Endodermal cell (in vitro differentiated cells): ENCODE results near the gene NMD3. TPM values are rescaled to one million over a fixed set of nuclear protein-coding genes. Genes with fewer than 3 reads are reported as not detected.

Source experiments
- DNase-seq: peaks from one replicate; pipeline ENCODE4 v3.0.0-alpha.2; 2017
- H3K27ac ChIP-seq: 2 replicates; pipeline ENCODE4 v1.5.1; 2013; ENCODE audit warnings: mild to moderate bottlenecking, low read depth, low read length, moderate library complexity
- H3K27me3 ChIP-seq: 2 replicates; pipeline ENCODE4 v1.6.1; 2013; ENCODE audit warnings: mild to moderate bottlenecking, low read length, moderate library complexity; ENCODE audit not compliant: insufficient read depth, control insufficient read depth, poor library complexity, severe bottlenecking
- H3K36me3 ChIP-seq: 2 replicates; pipeline ENCODE4 v1.7.0; 2013; ENCODE audit warnings: mild to moderate bottlenecking, low read length, moderate library complexity; ENCODE audit not compliant: control insufficient read depth, insufficient read depth
- H3K4me1 ChIP-seq: one replicate; pipeline ENCODE4 v1.7.0; 2013; ENCODE audit warnings: low read length; ENCODE audit not compliant: control insufficient read depth, insufficient read depth
- H3K4me3 ChIP-seq: 2 replicates; pipeline ENCODE4 v1.5.1; 2013; ENCODE audit warnings: mild to moderate bottlenecking, low read length, moderate library complexity
- H3K9ac ChIP-seq: 2 replicates; pipeline ENCODE4 v1.6.1; 2013; ENCODE audit warnings: mild to moderate bottlenecking, low read length, moderate library complexity; ENCODE audit not compliant: poor library complexity, severe bottlenecking; ENCODE audit errors: extremely low read depth
- H3K9me3 ChIP-seq: 2 replicates; pipeline ENCODE4 v1.6.1; 2013; ENCODE audit warnings: mild to moderate bottlenecking, low read length, moderate library complexity; ENCODE audit not compliant: control insufficient read depth
- H3K27ac Mint-ChIP-seq: 2 replicates; pipeline ENCODE4 v1.8.0; 2020; ENCODE audit warnings: mixed read lengths
- H3K27me3 Mint-ChIP-seq: 2 replicates; pipeline ENCODE4 v1.8.0; 2021; ENCODE audit warnings: mild to moderate bottlenecking, mixed read lengths; ENCODE audit not compliant: insufficient read depth
- H3K36me3 Mint-ChIP-seq: 2 replicates; pipeline ENCODE4 v1.8.0; 2020; ENCODE audit warnings: low read depth, mixed read lengths
- H3K4me1 Mint-ChIP-seq: 2 replicates; pipeline ENCODE4 v1.8.0; 2020; ENCODE audit warnings: mixed read lengths
- H3K4me3 Mint-ChIP-seq: 2 replicates; pipeline ENCODE4 v1.8.0; 2020; ENCODE audit warnings: mild to moderate bottlenecking, moderate library complexity, mixed read lengths
- H3K9me3 Mint-ChIP-seq: 2 replicates; pipeline ENCODE4 v1.8.0; 2020; ENCODE audit warnings: mild to moderate bottlenecking, mixed read lengths
- WGBS, 2 experiments: methylation state at CpG; one replicate each; pipeline versions ENCODE4 v1.1.5 to v1.1.7; 2013; ENCODE audit warnings: missing lambda C conversion rate in 2 of 2, mixed read lengths in 1 of 2; ENCODE audit not compliant: insufficient coverage in 1 of 2, insufficient read length in 1 of 2; 5-methylcytosine and 5-hydroxymethylcytosine counted together
- total RNA-seq, 2 donors: library from RNA; stranded (reverse); fragmentation: NEBNext Ultra II Directional in 1 of 2; extraction: Animal tissue kit (Norgen Biotek cat#: 25700) in 1 of 2; gene quantifications; 2 replicates in 1 of 2; 3 replicates in 1 of 2; pipeline ENCODE4 v1.2.1, GENCODE V29; 2021
- TF ChIP-seq, protein P1 (sequence below): fragments of 200-600 bp; sonication (generic); conservative IDR thresholded peaks from 2 replicates; pipeline ENCODE4 v1.5.0; 2021; ENCODE audit warnings: antibody characterized with exemption, mild to moderate bottlenecking

NMD3 gene
- total RNA-seq, 2 donors from 2014 or later = 47.1 to 48.3 TPM

DNA sequence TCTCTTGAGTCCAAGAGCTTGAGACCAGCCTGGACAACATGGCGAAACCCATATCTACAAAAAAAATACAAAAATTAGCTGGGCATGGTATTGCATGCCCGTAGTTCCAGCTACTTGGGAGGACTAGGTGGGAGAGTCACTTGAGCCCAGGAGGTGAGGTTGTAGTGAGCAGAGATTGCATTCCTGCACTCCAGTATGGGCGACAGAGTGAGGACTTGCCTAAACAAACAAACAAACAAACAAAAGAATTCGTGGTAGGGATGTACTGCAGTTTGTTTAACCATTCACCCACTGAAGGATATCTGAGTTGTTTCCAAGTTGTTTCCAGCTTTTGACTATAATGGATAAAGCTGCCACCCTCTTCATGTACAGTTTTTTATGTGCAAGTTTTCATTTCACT is 7.5 kb upstream of the NMD3 start:
- WGBS, 2 experiments = 66% methylated on average over 4 of the region's 4 CpGs; no CpG with 5 or more reads in 1 of the 2 experiments
- Histone ChIP-seq H3K9me3 (no peaks in the 10 kb centered on the region), H3K4me3 (no peak overlapping the region), H3K4me1 (no peaks in the 10 kb centered on the region), H3K27ac (no peak overlapping the region), H3K9ac (no peak overlapping the region), H3K36me3 (no peaks in the 10 kb centered on the region), H3K27me3 (no peaks in the 10 kb centered on the region)
- no peaks in the 10 kb centered on the region for H3K9me3 Mint-ChIP-seq
- TF ChIP-seq, protein P1, sequence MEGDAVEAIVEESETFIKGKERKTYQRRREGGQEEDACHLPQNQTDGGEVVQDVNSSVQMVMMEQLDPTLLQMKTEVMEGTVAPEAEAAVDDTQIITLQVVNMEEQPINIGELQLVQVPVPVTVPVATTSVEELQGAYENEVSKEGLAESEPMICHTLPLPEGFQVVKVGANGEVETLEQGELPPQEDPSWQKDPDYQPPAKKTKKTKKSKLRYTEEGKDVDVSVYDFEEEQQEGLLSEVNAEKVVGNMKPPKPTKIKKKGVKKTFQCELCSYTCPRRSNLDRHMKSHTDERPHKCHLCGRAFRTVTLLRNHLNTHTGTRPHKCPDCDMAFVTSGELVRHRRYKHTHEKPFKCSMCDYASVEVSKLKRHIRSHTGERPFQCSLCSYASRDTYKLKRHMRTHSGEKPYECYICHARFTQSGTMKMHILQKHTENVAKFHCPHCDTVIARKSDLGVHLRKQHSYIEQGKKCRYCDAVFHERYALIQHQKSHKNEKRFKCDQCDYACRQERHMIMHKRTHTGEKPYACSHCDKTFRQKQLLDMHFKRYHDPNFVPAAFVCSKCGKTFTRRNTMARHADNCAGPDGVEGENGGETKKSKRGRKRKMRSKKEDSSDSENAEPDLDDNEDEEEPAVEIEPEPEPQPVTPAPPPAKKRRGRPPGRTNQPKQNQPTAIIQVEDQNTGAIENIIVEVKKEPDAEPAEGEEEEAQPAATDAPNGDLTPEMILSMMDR = no peak
- no peaks in the 10 kb centered on the region for H3K36me3 Mint-ChIP-seq
- no peak for DNase-seq
- no peaks in the 10 kb centered on the region for H3K27me3 Mint-ChIP-seq
- H3K27ac Mint-ChIP-seq = no peak overlapping the region
- no peak overlapping the region for H3K4me3 Mint-ChIP-seq
- peaks cover 8% of the 10 kb centered on the region for H3K4me1 Mint-ChIP-seq

DNA sequence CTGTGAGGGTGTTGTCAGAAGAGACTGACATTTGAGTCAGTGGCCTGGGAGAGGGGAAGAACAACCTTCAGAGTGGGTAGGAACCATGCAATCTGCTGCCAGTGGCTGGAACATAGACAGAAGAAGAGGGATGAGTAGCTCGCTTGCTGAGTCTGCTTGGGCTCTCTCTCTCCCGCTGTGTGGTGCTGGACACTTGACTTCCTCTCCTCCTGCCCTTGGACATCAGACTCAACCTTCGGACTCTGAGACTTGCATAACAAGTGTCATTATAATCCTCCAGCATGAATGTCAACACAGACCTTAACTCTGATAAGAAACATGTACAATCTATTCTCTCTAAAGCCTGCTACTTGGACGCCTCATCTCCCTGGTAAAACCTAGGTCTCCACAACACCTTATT is 5.9 kb upstream of the NMD3 start:
- WGBS, 2 experiments = 87 to 92% methylated on average over 2 to 4 of the region's 4 CpGs
- Histone ChIP-seq H3K36me3 (no peaks in the 10 kb centered on the region), H3K4me1 (no peaks in the 10 kb centered on the region), H3K9ac (no peak overlapping the region), H3K4me3 (no peak overlapping the region), H3K9me3 (peaks cover 6% of the 10 kb centered on the region), H3K27me3 (no peaks in the 10 kb centered on the region), H3K27ac (no peak overlapping the region)
- Mint-ChIP-seq H3K27ac (no peak overlapping the region), H3K4me3 (no peak overlapping the region), H3K4me1 (peaks cover 8% of the 10 kb centered on the region), H3K9me3 (peaks cover 3% of the 10 kb centered on the region), H3K36me3 (no peaks in the 10 kb centered on the region), H3K27me3 (no peaks in the 10 kb centered on the region)
- TF ChIP-seq, protein P1 = no peak
- DNase-seq = no peak

DNA sequence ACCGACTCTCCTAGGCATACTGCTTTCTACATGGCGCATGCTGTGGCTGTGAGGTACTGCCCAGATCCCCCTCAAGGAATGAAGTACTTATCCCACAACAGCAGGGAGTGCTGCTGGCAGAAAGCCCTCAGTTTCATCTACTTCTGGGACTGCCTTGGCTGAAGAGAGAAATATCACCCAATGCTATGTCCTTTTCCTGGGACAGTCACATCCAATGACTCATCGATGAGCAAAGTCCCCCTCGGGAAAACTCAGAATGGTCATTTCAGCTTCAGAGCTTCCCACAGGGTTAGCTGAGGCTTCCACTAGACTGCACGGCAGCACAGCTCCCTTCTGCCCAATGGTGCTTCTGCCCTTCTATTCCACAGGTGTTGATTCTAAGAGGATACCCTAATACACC is 3.6 kb upstream of the NMD3 start:
- peaks cover 3% of the 10 kb centered on the region for H3K9me3 Mint-ChIP-seq
- H3K36me3 Mint-ChIP-seq = no peaks in the 10 kb centered on the region
- no peak overlapping the region for H3K9ac ChIP-seq
- no peaks in the 10 kb centered on the region for H3K27me3 Mint-ChIP-seq
- H3K4me3 Mint-ChIP-seq = no peak overlapping the region
- no peaks in the 10 kb centered on the region for H3K36me3 ChIP-seq
- TF ChIP-seq, protein P1 = no peak
- H3K27ac Mint-ChIP-seq = no peak overlapping the region
- H3K4me3 ChIP-seq = no peak overlapping the region
- DNase-seq = no peak
- no peaks in the 10 kb centered on the region for H3K4me1 ChIP-seq
- 78 to 79% methylated on average over 5 of the region's 5 CpGs for WGBS, 2 experiments
- no peak overlapping the region for H3K27ac ChIP-seq
- peaks cover 8% of the 10 kb centered on the region for H3K9me3 ChIP-seq
- peaks cover 7% of the 10 kb centered on the region for H3K4me1 Mint-ChIP-seq
- no peaks in the 10 kb centered on the region for H3K27me3 ChIP-seq
